Measurements from ENCODE around the gene DPH7. TPM values are rescaled to one million over a fixed set of nuclear protein-coding genes. Genes with fewer than 3 reads are reported as not detected.
A peak's percentile ranks its signal among the peaks of the same experiment; 100 is the strongest.
"Not testable (repeated sequence)": the region's sequence is repeated elsewhere in the genome, so short reads cannot be mapped to it uniquely, and the experiment has no call there.

Gene DPH7
- total RNA-seq, 1 experiment from 2014 or later, result 41.8 TPM

DNA sequence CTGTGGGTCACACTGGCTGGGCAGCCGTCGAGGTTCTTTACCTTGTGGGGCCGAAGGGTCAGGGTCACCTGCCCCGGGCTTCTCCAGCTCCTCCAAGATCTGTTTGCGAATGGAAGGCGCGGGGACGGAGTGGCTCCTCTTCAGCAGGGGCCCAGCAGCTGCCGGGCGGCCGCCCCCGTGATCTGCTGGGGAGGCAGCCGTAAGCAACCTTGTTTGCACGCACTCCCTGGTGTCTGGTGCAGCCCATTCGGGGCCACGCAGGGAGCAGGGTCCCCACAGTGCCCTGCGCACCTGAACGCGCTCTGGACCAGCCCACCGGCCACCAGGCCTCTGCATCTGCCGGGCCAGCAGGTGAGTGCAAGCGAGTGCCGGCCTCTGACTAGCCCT lies 63.4 kb downstream of the DPH7 start:
- Histone ChIP-seq H3K36me3 (replicated peaks; ENCODE audit: control insufficient read depth, insufficient read depth, low read length) (no peaks in the 10 kb centered on the region), H3K27me3 (ENCODE audit: control insufficient read depth, insufficient read depth, low read length) (no peaks in the 10 kb centered on the region), H3K4me3 (ENCODE audit: insufficient read depth, low read depth, low read length) (no peak overlapping the region)
- DNase-seq, result peak; percentile 76

DNA sequence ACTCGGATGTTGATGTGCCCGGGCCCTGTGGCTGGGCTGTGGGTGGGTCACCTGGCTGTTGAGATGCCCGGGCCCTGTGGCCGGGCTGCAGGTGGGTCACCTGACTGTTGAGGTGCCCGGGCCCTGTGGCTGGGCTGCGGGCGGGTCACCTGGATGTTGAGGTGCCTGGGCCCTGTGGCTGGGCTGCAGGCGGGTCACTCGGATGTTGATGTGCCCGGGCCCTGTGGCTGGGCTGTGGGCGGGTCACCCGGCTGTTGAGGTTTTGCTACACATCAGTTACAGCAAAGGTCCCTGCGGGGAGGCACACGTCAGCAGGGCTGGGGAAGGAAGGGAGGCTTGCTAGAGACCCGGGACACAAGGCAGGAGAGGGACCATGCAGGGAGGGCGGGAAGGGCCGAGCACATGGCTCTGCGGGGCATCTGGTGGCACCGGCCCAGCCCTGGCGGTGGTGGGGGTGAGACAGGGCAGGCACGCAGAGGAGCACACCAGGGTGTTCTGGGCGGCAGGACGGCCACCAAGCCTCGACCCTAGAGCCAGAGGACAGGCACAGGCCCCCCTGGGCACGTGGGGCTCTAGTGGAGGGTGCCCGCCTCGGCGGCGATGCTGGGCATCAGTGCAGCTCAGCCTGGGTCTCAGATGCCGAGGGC lies 63.9 kb downstream of the DPH7 start:
- H3K36me3 ChIP-seq (replicated peaks; ENCODE audit: control insufficient read depth, insufficient read depth, low read length), result no peaks in the 10 kb centered on the region
- H3K27me3 ChIP-seq (ENCODE audit: control insufficient read depth, insufficient read depth, low read length), result no peaks in the 10 kb centered on the region
- DNase-seq, result peak; percentile 53
- no peak overlapping the region for H3K4me3 ChIP-seq (ENCODE audit: insufficient read depth, low read depth, low read length)

GRCh38 chr9:137513801-137514570 lies 64.7 kb downstream of the DPH7 start:
- not testable (repeated sequence) for H3K27me3 ChIP-seq (ENCODE audit: control insufficient read depth, insufficient read depth, low read length); H3K36me3 ChIP-seq (replicated peaks; ENCODE audit: control insufficient read depth, insufficient read depth, low read length); H3K4me3 ChIP-seq (ENCODE audit: insufficient read depth, low read depth, low read length)
- peak; percentile 54 for DNase-seq

DNA sequence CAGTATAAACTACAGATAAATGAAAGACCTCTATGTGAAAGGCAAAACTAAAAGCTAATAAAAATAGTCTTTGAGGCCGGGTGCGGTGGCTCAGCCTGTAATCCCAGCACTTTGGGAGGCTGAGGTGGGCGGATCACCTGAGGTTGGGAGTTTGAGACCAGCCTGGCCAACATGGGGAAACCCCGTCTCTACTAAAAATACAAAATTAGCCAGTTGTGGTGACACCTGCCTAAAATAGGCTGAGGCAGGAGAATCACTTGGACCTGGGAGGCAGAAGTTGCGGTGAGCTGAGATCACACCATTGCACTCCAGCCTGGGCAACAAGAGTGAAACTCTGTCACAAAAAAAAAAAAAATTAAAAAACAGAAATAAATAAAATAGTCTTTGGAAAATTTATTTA lies 65.6 kb downstream of the DPH7 start:
- H3K27me3 ChIP-seq (ENCODE audit: control insufficient read depth, insufficient read depth, low read length); DNase-seq; H3K36me3 ChIP-seq (replicated peaks; ENCODE audit: control insufficient read depth, insufficient read depth, low read length); H3K4me3 ChIP-seq (ENCODE audit: insufficient read depth, low read depth, low read length): not testable (repeated sequence)

DNA sequence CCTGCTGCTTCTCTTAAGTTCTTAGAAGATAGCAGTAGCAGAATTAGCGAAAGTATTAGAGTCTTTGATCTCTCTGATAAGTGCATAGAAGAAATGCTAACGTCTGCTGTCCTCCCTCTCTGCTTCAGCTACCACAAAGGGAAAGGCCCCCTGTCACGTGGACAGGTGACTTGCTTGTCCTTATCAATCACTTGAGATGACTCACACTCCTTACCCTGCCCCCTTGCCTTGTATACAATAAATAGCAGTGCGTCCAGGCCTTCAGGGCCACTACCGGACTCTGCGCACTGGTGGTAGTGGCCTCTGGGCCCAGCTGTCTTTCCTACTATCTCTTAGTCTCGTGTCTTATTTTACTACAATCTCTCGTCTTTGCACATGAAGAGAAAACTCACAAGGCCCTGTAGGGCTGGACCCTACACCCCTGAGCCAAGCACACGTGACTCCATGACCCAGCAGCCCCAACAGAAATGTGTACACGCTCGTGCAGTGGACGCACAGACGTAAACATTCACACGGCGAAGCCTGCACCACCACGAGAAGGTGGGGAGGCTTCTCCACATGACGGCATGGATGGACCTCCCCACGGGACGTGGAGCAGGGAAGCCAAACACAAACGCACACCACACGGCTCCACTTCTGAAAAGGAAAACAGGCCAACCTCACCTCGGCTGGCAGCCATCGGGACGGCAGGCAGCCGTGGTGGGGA lies 66.8 kb downstream of the DPH7 start:
- no peak overlapping the region for H3K4me3 ChIP-seq (ENCODE audit: insufficient read depth, low read depth, low read length)
- H3K27me3 ChIP-seq (ENCODE audit: control insufficient read depth, insufficient read depth, low read length), result no peaks in the 10 kb centered on the region
- no peak for DNase-seq
- H3K36me3 ChIP-seq (replicated peaks; ENCODE audit: control insufficient read depth, insufficient read depth, low read length), result no peaks in the 10 kb centered on the region

GRCh38 chr9:137511126-137511525 lies 67.6 kb downstream of the DPH7 start:
- H3K36me3 ChIP-seq (replicated peaks; ENCODE audit: control insufficient read depth, insufficient read depth, low read length); H3K4me3 ChIP-seq (ENCODE audit: insufficient read depth, low read depth, low read length); H3K27me3 ChIP-seq (ENCODE audit: control insufficient read depth, insufficient read depth, low read length); DNase-seq: not testable (repeated sequence)

DNA sequence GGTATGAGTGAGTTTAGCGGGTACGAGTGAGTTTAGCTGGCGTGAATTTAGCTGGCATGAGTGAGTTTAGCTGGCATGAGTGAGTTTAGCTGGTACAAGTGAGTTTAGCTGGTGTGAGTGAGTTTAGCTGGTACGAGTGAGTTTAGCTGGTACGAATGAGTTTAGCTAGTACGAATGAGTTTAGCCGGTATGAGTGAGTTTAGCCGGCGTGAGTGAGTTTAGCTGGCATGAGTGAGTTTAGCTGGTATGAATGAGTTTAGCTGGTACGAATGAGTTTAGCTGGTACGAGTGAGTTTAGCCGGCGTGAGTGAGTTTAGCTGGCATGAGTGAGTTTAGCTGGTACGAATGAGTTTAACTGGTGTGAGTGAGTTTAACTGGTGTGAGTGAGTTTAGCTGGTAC lies 69.5 kb downstream of the DPH7 start:
- Histone ChIP-seq H3K36me3 (replicated peaks; ENCODE audit: control insufficient read depth, insufficient read depth, low read length) (no peaks in the 10 kb centered on the region), H3K27me3 (ENCODE audit: control insufficient read depth, insufficient read depth, low read length) (no peaks in the 10 kb centered on the region), H3K4me3 (ENCODE audit: insufficient read depth, low read depth, low read length) (no peak overlapping the region)
- no peak for DNase-seq

DNA sequence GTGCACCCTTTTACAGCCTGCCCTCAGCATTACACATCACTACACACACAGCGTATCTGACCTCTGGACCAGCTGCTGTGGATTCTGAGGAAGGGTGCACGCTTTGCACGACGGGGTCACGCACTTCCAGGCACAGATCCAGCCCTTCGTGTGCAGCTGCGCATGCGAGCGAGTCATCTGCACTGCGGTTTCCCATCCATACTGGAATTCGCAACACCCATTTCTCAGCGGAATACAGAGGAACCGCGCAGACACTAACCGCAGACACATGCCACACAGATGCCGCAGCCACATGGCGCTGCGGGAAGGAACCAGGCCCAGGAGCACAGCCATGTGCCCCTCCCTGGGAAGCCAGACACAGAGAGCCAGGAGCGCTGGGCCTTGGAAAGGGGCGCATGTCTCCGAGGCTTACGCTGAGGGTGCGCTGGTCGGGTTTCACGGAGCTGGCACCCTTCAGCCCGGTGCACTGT lies 72.0 kb downstream of the DPH7 start:
- H3K36me3 ChIP-seq (replicated peaks; ENCODE audit: control insufficient read depth, insufficient read depth, low read length), result no peaks in the 10 kb centered on the region
- DNase-seq, result peak; percentile 20
- H3K4me3 ChIP-seq (ENCODE audit: insufficient read depth, low read depth, low read length), result no peak overlapping the region
- H3K27me3 ChIP-seq (ENCODE audit: control insufficient read depth, insufficient read depth, low read length), result no peaks in the 10 kb centered on the region

DNA sequence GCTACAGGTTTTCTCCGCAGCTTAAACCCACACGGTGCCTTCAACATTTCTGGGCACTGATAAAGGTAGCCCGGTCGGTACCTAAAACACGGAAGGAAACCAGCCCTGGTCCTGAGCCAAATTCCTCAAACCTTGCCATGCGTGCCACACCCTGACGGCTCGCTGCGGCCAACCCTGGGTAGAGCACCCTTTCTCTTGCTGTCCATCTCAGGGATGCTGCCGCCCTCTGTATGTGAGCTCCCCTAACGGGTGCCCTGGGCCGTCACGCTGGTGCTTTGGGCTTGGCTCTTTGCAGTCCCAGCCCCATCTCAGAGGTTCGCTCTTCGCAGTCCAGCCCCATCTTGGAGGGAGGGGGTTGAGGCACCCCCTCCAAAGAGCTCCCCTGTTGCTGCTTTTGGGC lies 72.5 kb downstream of the DPH7 start:
- Histone ChIP-seq H3K27me3 (ENCODE audit: control insufficient read depth, insufficient read depth, low read length) (no peaks in the 10 kb centered on the region), H3K36me3 (replicated peaks; ENCODE audit: control insufficient read depth, insufficient read depth, low read length) (no peaks in the 10 kb centered on the region), H3K4me3 (ENCODE audit: insufficient read depth, low read depth, low read length) (no peak overlapping the region)
- peak; percentile 22 for DNase-seq

DNA sequence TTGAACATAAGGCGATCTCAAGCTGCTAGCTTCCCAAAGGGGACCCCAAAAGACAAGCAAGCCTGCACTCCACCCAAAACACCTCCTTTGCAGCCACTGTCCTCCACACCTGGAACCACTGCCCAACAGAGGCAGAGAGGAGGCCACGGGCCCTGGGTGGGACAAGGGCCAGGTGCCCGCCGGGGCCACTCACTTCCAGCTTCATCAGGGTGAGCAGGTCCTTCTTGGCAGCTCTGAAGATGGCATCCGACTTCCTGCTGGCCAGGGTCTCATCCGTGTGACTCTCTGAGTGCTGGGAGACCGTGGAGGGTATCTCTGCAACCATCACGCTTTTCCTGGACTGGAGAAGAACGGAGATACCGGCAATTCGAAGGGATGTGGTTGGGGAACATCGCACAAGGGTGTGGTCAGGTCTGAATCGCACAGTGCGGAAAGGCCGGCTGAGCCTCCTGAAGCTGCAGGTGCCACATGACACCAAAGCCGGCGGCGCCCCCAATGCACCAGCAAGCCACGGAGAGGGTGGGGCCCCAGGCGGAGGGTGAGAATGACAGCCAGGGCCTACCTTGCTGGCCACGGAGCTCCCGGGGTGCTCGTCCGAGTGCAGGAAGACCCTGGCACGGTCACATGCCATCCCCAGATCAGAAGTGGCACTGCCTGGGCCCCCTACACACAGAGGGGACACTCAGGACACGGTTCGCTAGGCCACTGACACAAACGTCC lies 73.1 kb downstream of the DPH7 start:
- Histone ChIP-seq H3K4me3 (ENCODE audit: insufficient read depth, low read depth, low read length) (no peak overlapping the region), H3K27me3 (ENCODE audit: control insufficient read depth, insufficient read depth, low read length) (no peaks in the 10 kb centered on the region), H3K36me3 (replicated peaks; ENCODE audit: control insufficient read depth, insufficient read depth, low read length) (no peaks in the 10 kb centered on the region)
- peak; percentile 36 for DNase-seq

Other genes starting within 250 kb of the DPH7 start
- 7.0 and 15.7 TPM in 2 replicates for gene EXD3, start 155.8 kb downstream of the DPH7 start, total RNA-seq (2014; rRNA removed; shearing (Covaris generic))
- gene NOXA1, start 155.5 kb downstream of the DPH7 start, total RNA-seq (2014; rRNA removed; shearing (Covaris generic)), result 0.78 and 1.0 TPM in 2 replicates
- gene ENTPD8, start 137.6 kb downstream of the DPH7 start, total RNA-seq (2014; rRNA removed; shearing (Covaris generic)), result 0.55 and 0.76 TPM in 2 replicates
- 37.9 and 39.0 TPM in 2 replicates for gene NSMF, start 119.6 kb downstream of the DPH7 start, total RNA-seq (2014; rRNA removed; shearing (Covaris generic))
- gene PNPLA7, start 28.5 kb downstream of the DPH7 start, total RNA-seq (2014; rRNA removed; shearing (Covaris generic)), result 0.07 and 0.14 TPM in 2 replicates
- gene MRPL41, start 27.0 kb downstream of the DPH7 start, total RNA-seq (2014; rRNA removed; shearing (Covaris generic)), result 74.5 and 78.8 TPM in 2 replicates
- 66.3 and 92.1 TPM in 2 replicates for gene ZMYND19, start 11.6 kb upstream of the DPH7 start, total RNA-seq (2014; rRNA removed; shearing (Covaris generic))
- gene ARRDC1, start 26.8 kb upstream of the DPH7 start, total RNA-seq (2014; rRNA removed; shearing (Covaris generic)), result 30.3 and 38.2 TPM in 2 replicates
- gene EHMT1, start 40.1 kb upstream of the DPH7 start, total RNA-seq (2014; rRNA removed; shearing (Covaris generic)), result 89.6 and 97.1 TPM in 2 replicates